ENCODE data around the gene ANXA11.
"Not testable (repeated sequence)": the region's sequence is repeated elsewhere in the genome, so short reads cannot be mapped to it uniquely, and the experiment has no call there.

ANXA11 gene

DNA sequence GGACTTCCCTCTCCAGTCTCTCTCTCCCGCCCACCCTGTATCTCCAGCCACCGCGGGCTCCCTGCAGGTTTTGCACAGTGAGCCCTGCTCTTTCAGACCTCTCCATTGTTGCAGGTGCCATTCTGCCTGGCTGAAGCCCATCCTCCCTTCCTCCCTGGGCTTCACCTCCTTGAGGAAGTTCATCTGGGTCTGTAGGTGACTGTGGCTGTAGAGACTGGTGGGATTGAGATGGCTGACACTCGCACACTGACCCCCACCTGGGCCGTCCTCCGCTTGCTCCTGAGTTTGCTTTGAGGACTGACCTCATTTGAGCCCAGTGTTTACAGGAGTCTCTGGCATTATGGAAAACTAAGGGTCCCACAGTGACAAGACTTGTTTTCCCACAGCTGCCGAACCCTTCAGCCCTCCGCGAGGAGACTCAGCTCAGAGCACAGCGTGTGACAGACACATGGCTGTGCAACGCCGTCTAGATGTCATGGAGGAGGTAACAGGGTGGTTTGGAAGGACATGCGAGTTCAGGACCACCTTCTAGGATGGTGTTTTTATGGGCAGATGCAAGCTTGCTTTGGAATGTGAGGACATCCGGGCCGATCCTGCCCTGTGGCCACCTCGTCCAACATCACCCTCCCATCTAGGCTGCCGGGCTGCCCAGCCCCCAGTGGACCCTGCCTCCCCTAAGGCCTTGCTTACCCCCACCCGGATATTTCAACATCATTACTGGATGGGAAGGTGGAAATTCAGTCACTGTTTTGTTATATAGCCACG lies 63.5 kb downstream of the ANXA11 start:
- TF ChIP-seq GATA1 (IDR thresholded peaks at IDR 0.05; ENCODE audit: low read depth, low read length) (no peak), POLR2A (IDR thresholded peaks at IDR 0.05; ENCODE audit: low read length) (no peak)

DNA sequence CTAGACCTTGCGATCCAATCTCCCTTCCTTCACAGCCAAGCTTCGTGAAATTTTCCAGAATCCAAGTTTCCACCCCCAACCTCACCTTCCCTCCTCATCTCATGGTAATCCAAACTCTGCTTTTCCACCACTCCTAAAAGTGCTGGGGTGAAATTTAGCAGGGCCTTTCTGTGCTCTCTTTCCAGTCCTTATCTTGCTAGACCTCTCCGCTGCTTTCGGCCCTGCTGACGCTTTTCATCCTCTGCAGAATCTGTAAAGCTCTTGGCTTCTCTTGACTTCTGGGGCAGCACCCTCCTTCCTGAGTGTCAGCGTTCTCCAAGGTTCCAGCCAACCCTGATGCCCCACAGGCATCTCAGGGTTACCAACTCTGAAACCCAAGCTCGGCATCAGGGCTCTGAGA lies 65.1 kb downstream of the ANXA11 start:
- no peak for DNase-seq
- TF ChIP-seq POLR2A (IDR thresholded peaks at IDR 0.05; ENCODE audit: low read length) (no peak), GATA1 (IDR thresholded peaks at IDR 0.05; ENCODE audit: low read depth, low read length) (no peak)

More for the DNA sequence above, 63.5 kb downstream of the ANXA11 start:
- no peak for DNase-seq

DNA sequence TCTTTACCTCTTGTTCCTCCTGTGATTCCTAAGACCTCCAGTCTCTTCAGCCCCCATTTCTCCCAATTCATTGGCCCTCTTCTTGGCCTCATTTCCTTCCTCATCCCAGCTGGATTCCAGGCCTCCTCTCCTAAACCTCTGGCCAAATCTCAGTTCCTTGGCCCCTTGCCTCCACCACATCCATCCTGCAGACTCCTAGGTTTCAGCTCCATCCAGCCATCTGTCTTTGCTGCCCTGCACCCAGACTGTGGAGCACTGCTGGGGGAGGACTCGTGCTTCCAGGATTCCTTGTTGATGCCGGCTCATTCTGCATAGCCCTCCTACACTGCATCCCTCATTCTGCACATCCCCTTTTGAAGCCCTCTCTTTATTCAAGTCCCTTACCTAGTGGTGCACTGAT lies 66.1 kb downstream of the ANXA11 start:
- DNase-seq, result no peak
- TF ChIP-seq POLR2A (IDR thresholded peaks at IDR 0.05; ENCODE audit: low read length), result no peak
- TF ChIP-seq GATA1 (IDR thresholded peaks at IDR 0.05; ENCODE audit: low read depth, low read length), result no peak

DNA sequence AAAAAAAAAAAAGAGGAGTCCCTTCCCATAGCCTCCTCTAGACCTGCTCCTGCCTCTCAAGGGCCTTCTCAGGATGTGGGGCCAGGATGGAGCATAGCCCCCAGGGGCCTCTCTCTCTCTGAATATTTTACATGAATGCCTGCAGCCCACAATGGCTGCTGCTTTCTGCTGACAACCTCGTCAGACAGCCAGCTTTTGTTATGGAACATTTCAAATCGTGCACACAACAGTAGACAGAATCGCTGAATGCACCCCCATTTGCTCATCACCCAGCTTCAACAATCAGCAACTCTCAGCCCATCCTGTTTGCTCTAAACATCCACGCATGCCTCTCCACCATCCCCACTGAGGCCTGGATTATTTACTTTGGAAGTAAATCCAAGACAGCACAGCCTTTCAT lies 67.4 kb downstream of the ANXA11 start:
- DNase-seq, result no peak
- TF ChIP-seq POLR2A (IDR thresholded peaks at IDR 0.05; ENCODE audit: low read length) (no peak), GATA1 (IDR thresholded peaks at IDR 0.05; ENCODE audit: low read depth, low read length) (no peak)

DNA sequence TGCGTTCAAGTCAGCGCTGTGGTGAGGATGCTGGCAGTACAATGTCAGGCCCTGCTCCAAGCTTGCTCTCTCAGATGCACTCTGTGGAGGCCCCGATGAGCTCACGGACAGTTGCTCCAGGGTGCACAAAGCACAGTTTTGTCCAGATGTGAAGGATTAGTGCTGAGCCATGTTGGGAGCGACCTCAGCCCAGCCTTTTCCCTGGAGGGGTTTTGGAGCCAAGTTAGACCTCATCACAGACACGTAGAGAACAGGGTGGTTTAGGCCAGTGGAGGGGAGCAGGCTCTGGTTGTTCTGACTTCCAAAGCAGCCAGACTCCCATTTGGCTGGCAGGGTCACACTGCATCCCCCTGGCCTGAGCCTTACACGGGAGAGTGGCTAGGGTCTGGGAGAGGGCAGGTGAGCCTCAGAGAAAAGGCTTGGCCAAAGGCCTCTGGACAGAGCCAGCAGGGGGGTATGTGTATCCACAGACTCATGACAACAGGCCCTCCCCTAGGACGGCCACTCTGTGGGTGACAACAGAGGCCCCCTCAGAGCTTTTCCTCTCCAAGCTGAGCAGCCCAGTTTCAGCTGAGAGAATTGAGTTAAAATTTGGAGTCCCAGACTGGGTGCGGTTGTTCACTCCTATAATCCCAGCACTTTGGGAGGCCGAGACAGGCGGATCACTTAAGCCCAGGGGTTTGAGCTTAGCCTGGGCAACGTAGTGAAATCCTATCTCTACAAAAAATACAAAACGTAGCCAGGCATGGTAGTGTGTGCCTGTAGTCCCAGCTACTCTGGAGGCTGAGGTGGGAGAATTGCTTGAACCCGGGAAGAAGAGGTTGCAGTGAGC lies 68.1 kb downstream of the ANXA11 start:
- TF ChIP-seq POLR2A (IDR thresholded peaks at IDR 0.05; ENCODE audit: low read length), result no peak
- no peak for TF ChIP-seq GATA1 (IDR thresholded peaks at IDR 0.05; ENCODE audit: low read depth, low read length)
- DNase-seq, result no peak

DNA sequence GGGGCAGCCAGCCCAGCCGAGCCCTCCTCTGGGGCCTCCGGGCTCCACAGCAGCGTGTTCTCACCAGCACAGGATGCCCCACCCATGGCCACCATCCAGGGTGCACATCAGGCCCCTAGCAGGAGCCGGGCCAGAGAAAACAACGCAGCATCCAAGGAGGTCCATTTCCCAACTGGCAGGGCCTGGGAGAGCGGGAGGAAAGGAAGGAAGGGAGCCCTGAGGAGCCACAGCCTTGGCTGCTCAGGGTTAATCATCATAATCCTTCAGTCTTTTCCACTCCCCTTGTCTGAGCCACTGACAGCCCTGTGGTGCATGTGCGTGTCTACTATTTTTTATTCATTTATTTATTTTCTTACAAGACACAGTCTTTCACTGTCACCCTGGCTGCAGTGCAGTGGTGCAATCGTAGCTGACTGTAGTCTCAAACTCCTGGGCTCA lies 69.2 kb downstream of the ANXA11 start:
- no peak for TF ChIP-seq POLR2A (IDR thresholded peaks at IDR 0.05; ENCODE audit: low read length)
- TF ChIP-seq GATA1 (IDR thresholded peaks at IDR 0.05; ENCODE audit: low read depth, low read length), result no peak
- DNase-seq, result no peak

DNA sequence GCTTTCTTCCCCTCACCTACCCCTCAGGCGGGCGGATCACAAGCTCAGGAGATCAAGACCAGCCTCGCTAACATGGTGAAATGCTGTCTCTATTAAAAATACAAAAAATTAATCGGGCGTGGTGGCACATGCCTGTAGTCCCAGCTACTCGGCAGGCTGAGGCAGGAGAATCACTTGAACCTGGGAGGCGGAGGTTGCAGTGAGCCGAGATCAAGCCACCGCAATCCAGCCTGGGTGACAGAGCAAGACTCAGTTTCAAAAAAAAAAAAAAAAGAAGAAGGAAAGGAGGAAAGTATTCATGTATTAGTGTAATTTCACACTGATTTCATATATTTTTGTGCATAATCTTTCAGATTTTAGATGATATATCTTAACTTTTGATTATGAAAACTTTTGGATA lies 71.7 kb downstream of the ANXA11 start:
- not testable (repeated sequence) for DNase-seq

DNA sequence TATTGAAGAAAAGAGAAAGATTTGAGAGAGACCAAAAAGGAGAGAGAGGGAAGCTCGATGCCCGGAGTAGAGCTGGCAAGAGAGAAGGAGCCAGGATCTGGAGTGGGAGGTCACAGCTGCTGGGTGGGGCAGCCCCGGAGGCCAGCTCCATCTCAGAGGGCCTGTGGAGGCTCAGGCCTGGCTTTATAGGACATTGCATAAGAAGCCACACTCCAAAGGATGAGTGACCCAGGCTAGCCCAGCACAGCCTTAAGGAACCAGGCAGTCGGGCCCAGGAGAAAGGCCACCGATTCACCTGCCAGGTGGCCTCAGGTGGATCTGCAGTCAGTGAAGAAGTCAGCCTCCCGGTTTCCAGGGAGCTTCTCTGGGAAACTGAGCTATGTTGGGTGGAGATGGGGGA lies 72.1 kb downstream of the ANXA11 start:
- TF ChIP-seq POLR2A (IDR thresholded peaks at IDR 0.05; ENCODE audit: low read length) (no peak), GATA1 (IDR thresholded peaks at IDR 0.05; ENCODE audit: low read depth, low read length) (no peak)
- no peak for DNase-seq

DNA sequence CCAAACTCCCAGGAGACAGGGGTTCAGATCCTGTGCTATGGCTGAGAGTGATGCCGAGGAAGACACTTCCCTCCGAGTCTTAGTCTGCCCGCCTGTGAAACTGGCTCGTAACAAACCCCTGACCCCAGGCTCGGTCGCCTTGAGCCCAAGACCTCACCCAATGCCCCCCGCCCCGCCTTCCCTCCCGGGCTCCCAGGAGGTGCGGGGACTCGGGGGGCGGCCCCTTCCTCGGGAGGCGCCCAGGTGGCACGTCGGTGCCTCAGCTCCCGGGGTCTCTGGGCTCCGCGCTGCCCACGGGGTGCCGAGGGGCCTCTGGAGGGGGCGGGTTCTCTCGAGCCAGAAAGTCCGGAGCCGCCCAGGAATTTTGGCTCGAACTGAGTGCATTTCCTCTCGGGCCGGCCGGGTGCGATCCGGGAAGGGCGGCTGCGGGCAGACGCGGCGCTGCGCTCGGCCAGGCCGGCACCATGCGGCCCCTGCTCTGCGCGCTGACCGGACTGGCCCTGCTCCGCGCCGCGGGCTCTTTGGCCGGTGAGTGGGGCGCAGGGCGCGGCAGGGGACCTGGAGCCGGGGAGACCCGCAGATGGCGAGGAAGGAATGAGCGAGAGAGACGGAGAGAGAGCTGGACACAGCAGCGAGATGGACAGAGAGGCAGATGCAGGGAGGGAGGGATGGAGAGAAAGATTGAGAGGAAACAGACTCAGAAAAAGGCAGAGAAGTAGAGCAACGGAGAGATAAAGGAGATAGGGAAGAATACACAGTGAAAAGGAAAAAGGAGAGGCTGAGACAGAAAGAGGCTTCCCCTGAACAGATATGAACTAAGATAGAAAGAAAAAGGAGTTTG lies 72.8 kb downstream of the ANXA11 start, which contains the start of gene PLAC9:
TSS of gene PLAC9 (plus strand) at position 432 of the 841 bp plus-strand sequence. CDS start at position 465, 33 bp downstream.
- no peak for DNase-seq
- no peak for TF ChIP-seq POLR2A (IDR thresholded peaks at IDR 0.05; ENCODE audit: low read length)
- no peak for TF ChIP-seq GATA1 (IDR thresholded peaks at IDR 0.05; ENCODE audit: low read depth, low read length)

DNA sequence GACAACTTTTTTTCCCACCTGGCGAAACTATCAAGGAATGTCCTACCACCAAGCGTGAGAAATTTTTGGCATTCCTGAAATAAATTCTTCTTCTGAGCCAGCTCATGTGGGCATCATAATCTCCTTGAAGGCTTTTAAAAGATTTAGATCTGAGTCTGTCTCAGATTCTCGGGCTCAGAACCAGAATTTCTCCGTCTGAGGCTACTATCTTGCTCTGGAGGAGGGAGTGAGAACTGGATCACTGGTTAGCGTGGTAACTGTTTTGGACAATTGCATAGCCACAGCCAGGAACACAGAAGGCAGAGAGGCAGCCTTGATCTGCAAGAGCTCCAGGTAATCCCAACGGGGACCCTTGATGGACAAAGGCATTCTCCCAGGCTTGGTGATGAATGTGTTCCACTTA lies 73.8 kb downstream of the ANXA11 start:
- TF ChIP-seq GATA1 (IDR thresholded peaks at IDR 0.05; ENCODE audit: low read depth, low read length) (no peak), POLR2A (IDR thresholded peaks at IDR 0.05; ENCODE audit: low read length) (no peak)
- DNase-seq, result no peak

DNA sequence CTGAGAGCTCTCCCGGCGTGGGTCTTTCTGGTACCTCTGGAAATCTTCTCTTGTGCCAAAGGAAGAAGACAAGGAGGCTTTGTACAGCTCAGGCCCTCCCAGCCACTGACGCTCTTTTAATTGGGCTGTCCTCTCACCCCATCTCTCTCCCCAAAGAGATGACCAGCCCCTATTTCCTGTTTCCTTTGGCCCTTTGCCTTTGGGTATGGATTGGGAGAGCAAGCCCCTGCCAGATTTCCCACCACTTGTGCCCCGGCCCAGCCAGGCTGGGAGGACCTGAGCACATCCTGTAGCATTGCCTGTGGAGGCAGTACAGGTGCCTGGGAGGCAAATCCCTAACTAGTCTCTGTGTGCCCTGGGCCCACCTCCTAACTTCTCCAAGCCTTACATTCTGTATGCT lies 78.5 kb downstream of the ANXA11 start:
- no peak for DNase-seq

DNA sequence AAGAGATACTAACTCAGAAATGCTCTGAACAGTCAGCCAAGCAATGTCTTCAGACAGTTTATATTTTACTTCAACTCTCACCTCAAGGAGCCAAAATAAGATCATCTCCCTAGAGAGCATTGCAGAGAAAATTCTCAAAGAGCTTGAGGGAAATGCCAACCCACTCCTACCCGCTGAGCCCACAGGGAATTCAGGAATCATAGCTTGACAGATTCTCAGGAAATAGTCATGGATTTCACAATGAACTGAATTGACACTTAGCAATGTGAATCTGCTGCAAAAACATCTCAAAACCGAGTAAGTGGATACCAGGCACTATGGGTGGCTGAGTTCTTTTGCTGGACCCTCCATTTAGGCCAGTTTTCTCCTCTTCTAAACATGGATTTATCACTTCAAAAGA lies 82.6 kb downstream of the ANXA11 start:
- TF ChIP-seq GATA1 (IDR thresholded peaks at IDR 0.05; ENCODE audit: low read depth, low read length) (no peak), POLR2A (IDR thresholded peaks at IDR 0.05; ENCODE audit: low read length) (no peak)
- DNase-seq, result no peak

More for the DNA sequence above, 78.5 kb downstream of the ANXA11 start:
- TF ChIP-seq POLR2A (IDR thresholded peaks at IDR 0.05; ENCODE audit: low read length) (no peak), GATA1 (IDR thresholded peaks at IDR 0.05; ENCODE audit: low read depth, low read length) (no peak)

DNA sequence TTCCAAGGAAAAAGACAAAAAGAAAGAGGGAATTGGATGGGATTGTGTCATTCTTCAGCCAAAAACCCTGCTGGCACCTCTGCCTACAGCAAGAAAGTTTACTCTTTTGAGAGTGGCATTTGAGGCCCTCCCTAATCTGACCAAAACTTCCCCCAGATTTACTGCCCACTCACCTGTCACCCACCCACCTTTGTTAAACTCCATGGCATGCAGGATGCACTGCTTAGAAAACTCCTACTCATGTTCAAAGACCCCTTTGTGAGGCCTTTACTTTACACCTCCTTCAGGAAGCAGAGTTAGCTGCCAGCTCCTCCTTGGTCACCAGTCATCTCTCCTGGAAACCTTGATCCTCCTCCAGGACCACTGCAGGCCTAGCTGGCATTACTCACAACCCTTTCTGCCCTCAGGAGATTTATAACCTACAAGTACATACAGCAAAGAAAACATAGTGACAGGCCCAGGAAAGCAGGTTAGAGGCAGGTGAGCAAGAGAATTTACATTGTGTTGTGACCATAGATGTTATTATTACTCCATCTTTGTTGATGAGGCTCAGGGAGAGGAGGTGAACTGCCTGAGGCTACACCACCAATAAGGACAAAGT lies 83.1 kb downstream of the ANXA11 start:
- no peak for DNase-seq
- TF ChIP-seq GATA1 (IDR thresholded peaks at IDR 0.05; ENCODE audit: low read depth, low read length) (no peak), POLR2A (IDR thresholded peaks at IDR 0.05; ENCODE audit: low read length) (no peak)
